H9 (cell line): ENCODE measurements around the gene ITPR3. TPM values are rescaled to one million over a fixed set of nuclear protein-coding genes. Genes with fewer than 3 reads are reported as not detected.

Experiments
- DNase-seq: peaks from one replicate; pipeline ENCODE4 v3.0.0-alpha.2; 2017
- H2AFZ ChIP-seq: one replicate; pipeline ENCODE4 v1.6.1; 2013; ENCODE audit warnings: mild to moderate bottlenecking, low read length, control low read depth, moderate library complexity
- H2AK5ac ChIP-seq: 2 replicates; pipeline ENCODE4 v1.6.1; 2013; ENCODE audit warnings: low read length, control low read depth, mixed read lengths; ENCODE audit not compliant: insufficient read length
- H2BK120ac ChIP-seq: one replicate; pipeline ENCODE4 v1.6.1; 2013; ENCODE audit warnings: low read depth, mild to moderate bottlenecking, low read length, control low read depth, inconsistent platforms; ENCODE audit not compliant: poor library complexity, severe bottlenecking
- H2BK12ac ChIP-seq: 2 replicates; pipeline ENCODE4 v1.6.1; 2013; ENCODE audit warnings: low read length, control low read depth, mixed read lengths, low read depth; ENCODE audit not compliant: insufficient read length
- H2BK15ac ChIP-seq: 2 replicates; pipeline ENCODE4 v1.6.1; 2013; ENCODE audit warnings: low read depth, low read length, control low read depth
- H2BK20ac ChIP-seq: one replicate; pipeline ENCODE4 v1.6.1; 2013; ENCODE audit warnings: low read depth, mild to moderate bottlenecking, low read length, control low read depth, inconsistent platforms; ENCODE audit not compliant: poor library complexity, severe bottlenecking
- H2BK5ac ChIP-seq: 2 replicates; pipeline ENCODE4 v1.6.1; 2013; ENCODE audit warnings: low read length, control low read depth, mixed read lengths; ENCODE audit not compliant: insufficient read length
- H3K14ac ChIP-seq: 2 replicates; pipeline ENCODE4 v1.6.1; 2013; ENCODE audit warnings: low read length, control low read depth; ENCODE audit not compliant: insufficient read depth
- H3K18ac ChIP-seq: 2 replicates; pipeline ENCODE4 v1.6.1; 2013; ENCODE audit warnings: low read depth, mild to moderate bottlenecking, mixed read lengths, low read length, control low read depth; ENCODE audit not compliant: insufficient read length
- H3K23ac ChIP-seq: 2 replicates; pipeline ENCODE4 v1.6.1; 2013; ENCODE audit warnings: low read length, control low read depth, mixed read lengths, low read depth; ENCODE audit not compliant: insufficient read length
- H3K23me2 ChIP-seq: 2 replicates; pipeline ENCODE4 v1.6.1; 2013; ENCODE audit warnings: low read depth, mild to moderate bottlenecking, mixed read lengths, low read length, control low read depth; ENCODE audit not compliant: insufficient read length, poor library complexity, severe bottlenecking
- H3K27ac ChIP-seq: 2 replicates; pipeline ENCODE4 v1.5.1; 2013; ENCODE audit warnings: low read length, control low read depth, mixed read lengths, low read depth; ENCODE audit not compliant: insufficient read length
- H3K27me3 ChIP-seq: 2 replicates; pipeline ENCODE4 v1.6.1; 2013; ENCODE audit warnings: low read length, control low read depth, inconsistent platforms; ENCODE audit not compliant: insufficient read depth
- H3K4ac ChIP-seq: 2 replicates; pipeline ENCODE4 v1.6.1; 2013; ENCODE audit warnings: low read depth, mild to moderate bottlenecking, control low read depth, inconsistent platforms, low read length, moderate library complexity
- H3K4me1 ChIP-seq: 2 replicates; pipeline ENCODE4 v1.6.1; 2013; ENCODE audit warnings: low read length, control low read depth, inconsistent platforms; ENCODE audit not compliant: insufficient read depth
- H3K4me2 ChIP-seq: 2 replicates; pipeline ENCODE4 v1.6.1; 2013; ENCODE audit warnings: low read length, control low read depth, mixed read lengths; ENCODE audit not compliant: insufficient read length, insufficient read depth
- H3K56ac ChIP-seq: 2 replicates; pipeline ENCODE4 v1.6.1; 2013; ENCODE audit warnings: low read depth, mild to moderate bottlenecking, mixed read lengths, low read length, control low read depth; ENCODE audit not compliant: insufficient read length
- H3K79me1 ChIP-seq: 2 replicates; pipeline ENCODE4 v1.6.1; 2013; ENCODE audit warnings: low read depth, mild to moderate bottlenecking, moderate library complexity, low read length, control low read depth, inconsistent platforms; ENCODE audit not compliant: insufficient read depth, poor library complexity, severe bottlenecking
- H3K79me2 ChIP-seq: 2 replicates; pipeline ENCODE4 v1.6.1; 2013; ENCODE audit warnings: low read length, control low read depth, inconsistent platforms; ENCODE audit not compliant: insufficient read depth
- H3K9ac ChIP-seq: 2 replicates; pipeline ENCODE4 v1.6.1; 2013; ENCODE audit warnings: low read length, control low read depth, mixed read lengths; ENCODE audit not compliant: insufficient read length; ENCODE audit errors: extremely low read depth
- H3K9me3 ChIP-seq: one replicate; pipeline ENCODE4 v1.6.1; 2013; ENCODE audit warnings: low read depth, low read length, inconsistent platforms; ENCODE audit not compliant: control insufficient read depth
- H3T11ph ChIP-seq: one replicate; pipeline ENCODE4 v1.6.1; 2013; ENCODE audit warnings: mild to moderate bottlenecking, low read length, control low read depth, inconsistent platforms
- H4K20me1 ChIP-seq: one replicate; pipeline ENCODE4 v1.6.1; 2013; ENCODE audit not compliant: control insufficient read depth, insufficient read length, insufficient read depth
- H4K5ac ChIP-seq: 2 replicates; pipeline ENCODE4 v1.6.1; 2013; ENCODE audit warnings: low read depth, mild to moderate bottlenecking, mixed read lengths, low read length, control low read depth; ENCODE audit not compliant: insufficient read length
- H4K8ac ChIP-seq: replicated peaks from 2 replicates; pipeline ENCODE4 v1.6.1; 2013; ENCODE audit warnings: low read length, control low read depth, mixed read lengths, low read depth; ENCODE audit not compliant: insufficient read length
- H4K91ac ChIP-seq: 2 replicates; pipeline ENCODE4 v1.6.1; 2013; ENCODE audit warnings: low read depth, mild to moderate bottlenecking, moderate library complexity, mixed read lengths, low read length, control low read depth; ENCODE audit not compliant: insufficient read length
- H3K27ac Mint-ChIP-seq, 3 experiments: 2 replicates in 2 of 3; 3 replicates in 1 of 3; pipeline ENCODE4 v1.8.0; 2020 to 2021; ENCODE audit warnings: mixed read lengths in 3 of 3, mild to moderate bottlenecking in 1 of 3, moderate library complexity in 1 of 3
- H3K27me3 Mint-ChIP-seq: 2 replicates; pipeline ENCODE4 v1.8.0; 2021; ENCODE audit warnings: low read depth, mild to moderate bottlenecking, moderate library complexity, mixed read lengths
- H3K36me3 Mint-ChIP-seq, 3 experiments: 2 replicates in 2 of 3; 3 replicates in 1 of 3; pipeline ENCODE4 v1.8.0; 2020 to 2021; ENCODE audit warnings: low read depth in 3 of 3, mixed read lengths in 3 of 3; ENCODE audit not compliant: insufficient read depth in 1 of 3
- H3K4me1 Mint-ChIP-seq, 2 experiments: 2 replicates each; pipeline ENCODE4 v1.8.0; 2020; ENCODE audit warnings: mixed read lengths in 2 of 2
- H3K4me3 Mint-ChIP-seq, 2 experiments: 2 replicates in 1 of 2; 3 replicates in 1 of 2; pipeline ENCODE4 v1.8.0; 2020 to 2021; ENCODE audit warnings: mild to moderate bottlenecking in 2 of 2, mixed read lengths in 2 of 2, moderate library complexity in 1 of 2
- H3K9me3 Mint-ChIP-seq, 2 experiments: 2 replicates in 1 of 2; 3 replicates in 1 of 2; pipeline ENCODE4 v1.8.0; 2020; ENCODE audit warnings: mild to moderate bottlenecking in 2 of 2, mixed read lengths in 2 of 2, moderate library complexity in 1 of 2
- WGBS: extraction: QIAGEN DNeasy Blood & Tissue Kit; methylation state at CpG from one replicate; pipeline ENCODE4 v1.1.7; 2013; ENCODE audit warnings: missing lambda C conversion rate, low lambda C conversion rate, mixed read lengths; ENCODE audit not compliant: insufficient read length; ENCODE audit errors: extremely low coverage; 5-methylcytosine and 5-hydroxymethylcytosine counted together
- total RNA-seq: library from RNA; stranded (reverse); gene quantifications from 2 replicates; pipeline ENCODE4 v1.2.1, GENCODE V29; 2021
- TF ChIP-seq, protein P1 (sequence below): fragments of 200-600 bp; sonication (generic); conservative IDR thresholded peaks from 3 replicates; pipeline ENCODE4 v1.8.0; 2021; ENCODE audit warnings: antibody characterized with exemption, mild to moderate bottlenecking

ITPR3 gene
- total RNA-seq, 1 experiment from 2014 or later, result 40.3 TPM

GRCh38 chr6:33688451-33689147 is 67.5 kb downstream of the ITPR3 start:
- no peaks in the 10 kb centered on the region for H3K27me3 Mint-ChIP-seq
- no peak overlapping the region for H3K27ac Mint-ChIP-seq
- no peak overlapping the region for H3K27ac ChIP-seq
- H3K4me3 Mint-ChIP-seq, result no peak overlapping the region
- no peak overlapping the region for H3K4me2 ChIP-seq
- no peak overlapping the region for H3K56ac ChIP-seq
- H3K27me3 ChIP-seq, result no peaks in the 10 kb centered on the region
- H3K79me2 ChIP-seq, result no peaks in the 10 kb centered on the region
- H3K4ac ChIP-seq, result no peak overlapping the region
- H2BK12ac ChIP-seq, result no peak overlapping the region
- H2BK20ac ChIP-seq, result no peak overlapping the region
- H3T11ph ChIP-seq, result no peak overlapping the region
- H2AFZ ChIP-seq, result no peak overlapping the region
- H2BK15ac ChIP-seq, result no peak overlapping the region
- H3K14ac ChIP-seq, result no peak overlapping the region
- DNase-seq, result no peak
- H3K4me1 Mint-ChIP-seq, result peaks cover 4 to 13% of the 10 kb centered on the region in 2 experiments; a peak in 3 of 4 replicates
- no peak overlapping the region for H4K5ac ChIP-seq
- H2AK5ac ChIP-seq, result no peak overlapping the region
- no peaks in the 10 kb centered on the region for H3K23me2 ChIP-seq
- no peak overlapping the region for H3K9ac ChIP-seq
- H4K8ac ChIP-seq, result no peak overlapping the region
- no peaks in the 10 kb centered on the region for H3K79me1 ChIP-seq
- H4K20me1 ChIP-seq, result no peaks in the 10 kb centered on the region
- no peaks in the 10 kb centered on the region for H3K9me3 Mint-ChIP-seq
- no peaks in the 10 kb centered on the region for H3K9me3 ChIP-seq
- no peak overlapping the region for H3K18ac ChIP-seq
- no CpG with 5 or more reads among the region's 25 CpGs for WGBS
- H2BK5ac ChIP-seq, result no peak overlapping the region
- TF ChIP-seq, protein P1, sequence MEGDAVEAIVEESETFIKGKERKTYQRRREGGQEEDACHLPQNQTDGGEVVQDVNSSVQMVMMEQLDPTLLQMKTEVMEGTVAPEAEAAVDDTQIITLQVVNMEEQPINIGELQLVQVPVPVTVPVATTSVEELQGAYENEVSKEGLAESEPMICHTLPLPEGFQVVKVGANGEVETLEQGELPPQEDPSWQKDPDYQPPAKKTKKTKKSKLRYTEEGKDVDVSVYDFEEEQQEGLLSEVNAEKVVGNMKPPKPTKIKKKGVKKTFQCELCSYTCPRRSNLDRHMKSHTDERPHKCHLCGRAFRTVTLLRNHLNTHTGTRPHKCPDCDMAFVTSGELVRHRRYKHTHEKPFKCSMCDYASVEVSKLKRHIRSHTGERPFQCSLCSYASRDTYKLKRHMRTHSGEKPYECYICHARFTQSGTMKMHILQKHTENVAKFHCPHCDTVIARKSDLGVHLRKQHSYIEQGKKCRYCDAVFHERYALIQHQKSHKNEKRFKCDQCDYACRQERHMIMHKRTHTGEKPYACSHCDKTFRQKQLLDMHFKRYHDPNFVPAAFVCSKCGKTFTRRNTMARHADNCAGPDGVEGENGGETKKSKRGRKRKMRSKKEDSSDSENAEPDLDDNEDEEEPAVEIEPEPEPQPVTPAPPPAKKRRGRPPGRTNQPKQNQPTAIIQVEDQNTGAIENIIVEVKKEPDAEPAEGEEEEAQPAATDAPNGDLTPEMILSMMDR, result no peak
- H4K91ac ChIP-seq, result no peak overlapping the region
- H3K36me3 Mint-ChIP-seq, result peaks cover 37 to 89% (median 89%) of the 10 kb centered on the region in 3 experiments; a peak in 6 of 7 replicates
- H3K23ac ChIP-seq, result no peak overlapping the region
- H3K4me1 ChIP-seq, result no peaks in the 10 kb centered on the region
- no peak overlapping the region for H2BK120ac ChIP-seq
